ENCODE data around the gene PPARGC1A.

Gene PPARGC1A

DNA sequence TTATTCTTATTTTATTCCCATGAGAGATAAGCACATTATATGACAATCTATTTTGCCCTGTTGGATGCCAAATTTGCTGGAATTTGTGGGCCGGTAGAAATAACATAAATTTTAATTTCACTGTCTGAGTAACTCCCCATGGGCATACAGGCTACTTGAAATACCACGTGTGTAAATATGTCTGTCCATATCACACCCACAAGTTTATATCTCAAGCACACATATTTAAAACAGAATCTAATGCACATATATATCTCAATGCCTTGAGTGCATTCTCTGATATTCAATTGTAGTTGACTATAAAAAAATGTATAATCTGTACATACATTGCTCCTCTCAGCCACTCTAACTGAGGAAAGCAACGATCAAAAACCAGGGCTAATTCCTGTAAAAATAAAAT lies 51.2 kb downstream of the PPARGC1A start:
- no peaks in the 10 kb centered on the region for H3K36me3 Mint-ChIP-seq (ENCODE audit: low read depth)
- H3K4me1 Mint-ChIP-seq, result peaks cover 22% of the 10 kb centered on the region
- H3K9me3 Mint-ChIP-seq, result no peaks in the 10 kb centered on the region
- no peak for TF ChIP-seq CTCF (IDR thresholded peaks at IDR 0.05)
- H3K27ac Mint-ChIP-seq, result no peak overlapping the region
- no peak overlapping the region for H3K4me3 Mint-ChIP-seq
- no peaks in the 10 kb centered on the region for H3K27me3 Mint-ChIP-seq (ENCODE audit: low read depth, poor library complexity)
- no peak for DNase-seq

DNA sequence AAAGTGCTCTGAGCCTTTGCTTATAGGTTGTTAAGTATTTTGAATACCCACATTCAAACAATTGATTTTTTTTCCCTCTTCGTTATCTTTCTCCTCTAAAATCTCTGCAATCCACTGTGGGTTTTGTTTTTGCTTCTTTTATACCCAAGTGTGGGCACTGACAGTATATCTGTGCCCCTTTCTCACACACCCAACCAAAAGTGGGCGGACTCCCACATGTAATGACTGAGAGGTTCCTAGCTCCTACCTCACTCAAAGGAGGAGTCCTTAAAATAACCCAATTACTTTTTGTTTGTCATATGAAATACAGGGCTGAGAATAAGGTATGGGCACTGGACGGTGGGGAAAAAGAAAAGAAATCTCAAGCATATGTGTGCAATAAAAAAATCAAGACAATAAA lies 51.7 kb downstream of the PPARGC1A start:
- peaks cover 3% of the 10 kb centered on the region for H3K9me3 Mint-ChIP-seq
- H3K4me3 Mint-ChIP-seq, result no peak overlapping the region
- no peak for TF ChIP-seq CTCF (IDR thresholded peaks at IDR 0.05)
- no peaks in the 10 kb centered on the region for H3K27me3 Mint-ChIP-seq (ENCODE audit: low read depth, poor library complexity)
- no peaks in the 10 kb centered on the region for H3K36me3 Mint-ChIP-seq (ENCODE audit: low read depth)
- peak overlapping the region; percentile 60 for H3K27ac Mint-ChIP-seq
- no peak for DNase-seq
- peaks cover 22% of the 10 kb centered on the region for H3K4me1 Mint-ChIP-seq

- no peaks in the 10 kb centered on the region for H3K36me3 Mint-ChIP-seq (ENCODE audit: low read depth)
- no peak for TF ChIP-seq CTCF (IDR thresholded peaks at IDR 0.05)
Observed at GRCh38 chr4:23837371-23837770, 52.5 kb downstream of the PPARGC1A start.

GRCh38 chr4:23835774-23836478 lies 53.9 kb downstream of the PPARGC1A start:
- Mint-ChIP-seq H3K27me3 (ENCODE audit: low read depth, poor library complexity) (no peaks in the 10 kb centered on the region), H3K9me3 (peaks cover 6% of the 10 kb centered on the region), H3K4me3 (no peak overlapping the region), H3K4me1 (peaks cover 22% of the 10 kb centered on the region), H3K27ac (peak overlapping the region; percentile 85), H3K36me3 (ENCODE audit: low read depth) (no peaks in the 10 kb centered on the region)
- DNase-seq, result no peak
- TF ChIP-seq CTCF (IDR thresholded peaks at IDR 0.05), result no peak

More at GRCh38 chr4:23837371-23837770, 52.5 kb downstream of the PPARGC1A start:
- Mint-ChIP-seq H3K9me3 (peaks cover 6% of the 10 kb centered on the region), H3K4me1 (peaks cover 22% of the 10 kb centered on the region), H3K4me3 (no peak overlapping the region), H3K27ac (no peak overlapping the region), H3K27me3 (ENCODE audit: low read depth, poor library complexity) (no peaks in the 10 kb centered on the region)
- DNase-seq, result no peak

GRCh38 chr4:23828779-23829178 lies 61.1 kb downstream of the PPARGC1A start:
- peaks cover 6% of the 10 kb centered on the region for H3K9me3 Mint-ChIP-seq

More at GRCh38 chr4:23828779-23829178, 61.1 kb downstream of the PPARGC1A start:
- H3K4me1 Mint-ChIP-seq, result peaks cover 16% of the 10 kb centered on the region
- TF ChIP-seq CTCF (IDR thresholded peaks at IDR 0.05), result no peak
- no peaks in the 10 kb centered on the region for H3K36me3 Mint-ChIP-seq (ENCODE audit: low read depth)
- no peak overlapping the region for H3K27ac Mint-ChIP-seq
- H3K4me3 Mint-ChIP-seq, result no peak overlapping the region
- no peak for DNase-seq
- H3K27me3 Mint-ChIP-seq (ENCODE audit: low read depth, poor library complexity), result no peaks in the 10 kb centered on the region
